HG03460 (cell line): ENCODE results near the gene FASTK.

Experiments
- ATAC-seq: cut with Tn5 transposase; IDR thresholded peaks from one replicate; pipeline ENCODE4 v1.9.1; 2021; ENCODE audit not compliant: unreplicated experiment

FASTK gene

GRCh38 chr7:151080522-151081169, at the start of gene FASTK:
FASTK (minus strand) TSS chr7:151080809; CDS start chr7:151080766, 43 bp downstream.
- ATAC-seq = peak; percentile 73

DNA sequence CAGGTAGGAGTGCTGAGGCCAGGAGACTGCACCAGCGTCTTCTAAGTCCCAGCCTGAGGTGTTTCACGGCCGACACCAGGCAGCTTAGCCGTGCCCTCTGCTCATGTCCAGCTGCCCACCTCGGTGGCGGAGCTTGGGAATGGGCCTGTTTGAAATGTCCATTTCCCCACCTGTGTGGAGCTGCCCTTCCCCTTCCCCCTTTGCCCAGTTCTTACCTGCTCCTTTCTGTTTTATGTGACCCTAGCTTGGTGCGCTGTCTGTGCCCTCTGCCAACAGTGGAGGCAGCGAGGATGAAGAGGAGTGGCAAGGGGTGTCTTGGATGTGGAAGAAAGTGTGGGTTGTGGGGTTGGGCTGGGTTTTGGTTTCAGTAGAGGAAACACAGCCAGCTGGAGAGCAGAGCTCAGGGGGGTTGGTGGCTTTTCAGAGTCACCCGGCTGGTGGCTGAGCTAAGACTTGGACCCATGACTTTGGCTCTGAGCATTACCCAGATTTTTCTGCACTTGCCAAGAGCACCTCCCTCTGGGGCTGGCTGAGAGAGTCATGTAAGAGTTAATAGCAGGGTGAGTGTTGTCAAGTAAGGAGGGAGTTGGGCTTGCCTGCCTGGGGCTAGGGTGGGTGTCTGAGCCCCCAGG, 49.5 kb upstream of the FASTK start:
- ATAC-seq = no peak

- no peak for ATAC-seq
Observed at GRCh38 chr7:151129117-151129959, 48.7 kb upstream of the FASTK start.

DNA sequence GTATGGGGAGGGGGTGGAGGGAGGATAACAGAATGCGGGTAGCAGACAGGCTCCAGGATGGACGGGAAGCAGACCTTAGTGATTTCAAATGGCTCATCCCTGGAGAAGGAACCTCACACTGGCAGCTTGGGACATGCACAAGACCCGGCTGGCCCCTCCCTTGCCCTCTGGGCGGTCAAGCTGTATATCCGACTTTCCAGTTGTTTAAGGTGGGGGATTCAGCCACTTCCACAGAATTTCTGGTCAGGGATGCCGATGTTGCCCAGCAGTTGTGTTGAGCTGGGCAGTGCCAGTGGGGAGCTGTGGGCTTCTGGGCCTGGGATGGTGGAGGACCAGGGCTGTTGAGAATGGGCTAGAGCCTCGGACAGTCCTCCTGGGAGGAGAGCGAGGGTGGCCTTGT, 48.1 kb upstream of the FASTK start:
- no peak for ATAC-seq

DNA sequence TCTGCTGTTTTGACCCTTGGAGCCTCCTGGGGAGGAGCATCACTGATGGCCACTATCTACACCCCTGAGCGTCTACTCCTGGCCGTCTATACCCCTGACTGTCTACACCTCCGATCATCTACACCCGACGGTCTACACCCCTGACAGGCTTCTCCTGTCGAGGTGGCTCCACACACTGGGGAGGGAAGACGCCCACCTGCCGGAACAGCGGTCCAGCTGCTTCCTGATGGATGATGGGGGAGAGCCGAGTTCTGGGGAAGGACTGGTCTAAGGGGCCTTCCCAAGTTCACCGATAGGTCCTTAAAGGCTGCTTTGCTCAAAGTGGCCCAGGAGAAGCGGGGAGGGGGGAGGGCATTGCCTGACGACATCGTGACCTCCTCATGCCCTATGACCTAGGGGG, 47.5 kb upstream of the FASTK start:
- no peak for ATAC-seq

- ATAC-seq = no peak
Observed at GRCh38 chr7:151126491-151127137, 46.0 kb upstream of the FASTK start.

DNA sequence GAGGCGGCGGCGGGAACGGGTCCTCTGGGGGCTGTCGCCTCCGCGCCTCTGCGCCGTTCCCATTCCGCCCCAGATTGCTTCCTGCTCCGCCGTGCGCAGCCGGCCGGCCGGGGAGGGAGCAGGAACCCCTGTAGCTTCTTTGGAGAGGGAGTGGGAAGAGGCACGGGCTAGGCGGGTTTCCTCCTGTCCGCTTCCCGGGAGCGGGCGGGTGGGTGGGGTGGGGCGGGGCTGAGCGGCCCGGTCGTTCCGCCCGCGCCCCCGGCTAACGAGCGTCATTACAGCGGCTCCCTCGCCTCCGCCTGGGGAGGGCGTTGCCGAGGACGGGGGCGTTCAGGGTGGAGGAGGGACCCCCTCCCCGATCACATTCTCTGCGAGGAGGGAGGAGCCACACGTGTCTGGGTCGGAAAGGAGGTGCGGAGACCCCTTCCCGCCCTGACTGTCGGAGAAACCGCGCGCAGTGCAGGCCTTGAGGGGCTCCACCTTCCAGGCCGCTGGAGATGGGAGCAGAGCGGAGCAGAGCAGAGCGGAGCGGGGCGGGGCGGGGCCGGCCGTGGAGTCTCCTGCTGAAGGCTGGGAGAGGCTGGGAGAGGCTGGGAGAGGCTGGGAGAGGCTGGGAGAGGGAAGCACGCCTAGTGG, 45.4 kb upstream of the FASTK start:
- ATAC-seq = no peak

- no peak for ATAC-seq
Observed at GRCh38 chr7:151125470-151125845, 44.8 kb upstream of the FASTK start.

GRCh38 chr7:151124899-151125399, 44.3 kb upstream of the FASTK start:
- ATAC-seq = no peak

DNA sequence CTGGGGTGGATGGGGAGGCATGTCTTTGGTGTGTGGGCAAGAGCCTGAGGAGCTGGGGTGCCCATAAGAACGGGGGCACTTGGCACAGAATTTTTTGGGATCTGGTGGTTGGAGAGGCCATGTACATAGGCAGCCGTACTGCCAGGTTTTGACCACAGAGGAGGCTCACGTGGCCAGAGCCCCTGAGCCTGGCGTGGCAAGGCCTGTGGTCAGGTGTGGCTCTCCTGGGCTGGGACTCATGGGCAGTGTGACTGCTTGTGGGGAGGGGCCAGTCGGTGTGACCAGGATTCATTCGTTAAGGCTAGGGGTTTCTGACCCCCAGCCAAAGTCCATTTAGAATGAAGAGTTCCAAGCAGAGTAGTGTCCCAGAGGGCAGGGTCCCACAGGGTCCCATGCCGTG, 43.9 kb upstream of the FASTK start:
- ATAC-seq = no peak

- peak; percentile 87 for ATAC-seq
Observed at GRCh38 chr7:151123822-151124464, 43.3 kb upstream of the FASTK start.

- no peak for ATAC-seq
Observed at GRCh38 chr7:151123158-151123821, 42.7 kb upstream of the FASTK start.

- no peak for ATAC-seq
Observed at GRCh38 chr7:151122796-151123157, 42.2 kb upstream of the FASTK start.

- ATAC-seq = no peak
Observed at GRCh38 chr7:151122276-151122675, 41.7 kb upstream of the FASTK start.

DNA sequence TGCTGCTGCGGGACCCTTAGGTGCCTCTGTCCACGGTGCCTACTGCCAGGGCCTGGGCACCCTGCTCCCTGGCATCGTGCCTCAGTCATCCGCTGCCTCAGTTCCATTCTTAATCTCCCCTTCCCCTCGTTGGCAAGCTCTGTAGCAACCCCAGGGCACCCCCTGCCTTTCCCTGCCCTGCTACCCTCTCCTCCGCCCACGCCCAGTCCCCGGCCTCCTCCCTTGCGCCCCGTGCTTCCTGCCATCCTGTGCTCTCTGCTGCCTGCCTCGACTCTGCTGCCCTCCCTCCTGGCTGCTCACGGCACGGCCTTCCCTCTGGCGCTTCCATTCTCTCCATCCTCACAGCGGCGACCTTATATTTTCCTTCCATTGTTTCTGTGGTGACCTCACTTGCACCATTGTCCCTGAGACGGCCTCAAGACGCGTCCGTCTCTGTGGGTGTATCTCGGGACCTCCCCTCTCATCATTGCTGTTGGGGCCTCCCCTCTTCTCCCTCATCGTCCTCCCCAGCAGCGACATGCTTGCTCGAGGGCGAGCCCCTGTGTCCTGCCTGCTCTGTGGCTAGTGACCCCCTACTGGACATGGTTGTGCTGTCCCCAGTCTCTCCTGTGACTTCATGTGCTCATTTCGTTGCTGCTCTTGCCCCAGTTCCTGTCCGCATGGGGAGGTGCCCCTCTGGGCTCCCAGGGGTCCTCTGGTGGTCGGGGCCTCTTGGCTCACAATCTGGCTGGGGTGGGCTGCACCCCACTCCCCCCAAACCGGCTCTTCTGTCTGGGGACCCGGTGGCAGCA, 41.0 kb upstream of the FASTK start:
- no peak for ATAC-seq

DNA sequence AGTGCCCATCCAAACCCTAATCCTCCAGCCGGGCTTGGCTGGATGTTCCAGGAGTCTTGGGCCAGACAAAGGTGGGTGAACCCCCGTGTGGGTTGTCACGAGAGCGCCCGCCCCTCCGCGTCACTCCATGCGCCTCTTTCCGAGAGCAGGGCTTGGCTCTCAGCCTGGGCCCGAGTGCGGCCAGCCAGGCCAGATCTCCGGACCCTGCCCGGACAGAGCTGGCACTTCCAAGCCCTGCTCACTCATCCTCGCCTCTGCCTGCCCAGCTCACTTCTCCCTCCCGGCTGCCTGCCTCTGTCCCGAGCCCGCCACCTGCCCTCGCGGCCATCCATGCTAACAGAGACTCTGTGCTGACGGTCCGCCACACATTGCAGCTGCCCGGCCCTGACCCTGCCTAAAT, 40.3 kb upstream of the FASTK start:
- no peak for ATAC-seq

DNA sequence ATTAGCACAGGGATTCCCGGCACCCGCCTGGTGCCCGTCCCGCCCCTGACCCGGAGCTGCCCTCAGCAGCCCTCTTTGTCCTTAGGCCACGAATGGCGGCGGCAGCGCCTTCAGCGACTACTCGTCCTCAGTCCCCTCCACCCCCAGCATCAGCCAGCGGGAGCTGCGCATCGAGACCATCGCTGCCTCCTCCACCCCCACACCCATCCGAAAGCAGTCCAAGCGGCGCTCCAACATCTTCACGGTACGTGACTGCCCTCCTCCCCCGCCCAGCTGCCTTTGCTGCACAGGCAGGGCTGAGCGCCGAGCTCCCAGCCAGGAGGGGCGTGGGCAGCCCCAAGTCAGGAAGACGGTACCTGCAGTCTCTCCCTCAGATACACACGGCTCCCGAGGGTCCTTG, 39.3 kb upstream of the FASTK start:
- no peak for ATAC-seq

DNA sequence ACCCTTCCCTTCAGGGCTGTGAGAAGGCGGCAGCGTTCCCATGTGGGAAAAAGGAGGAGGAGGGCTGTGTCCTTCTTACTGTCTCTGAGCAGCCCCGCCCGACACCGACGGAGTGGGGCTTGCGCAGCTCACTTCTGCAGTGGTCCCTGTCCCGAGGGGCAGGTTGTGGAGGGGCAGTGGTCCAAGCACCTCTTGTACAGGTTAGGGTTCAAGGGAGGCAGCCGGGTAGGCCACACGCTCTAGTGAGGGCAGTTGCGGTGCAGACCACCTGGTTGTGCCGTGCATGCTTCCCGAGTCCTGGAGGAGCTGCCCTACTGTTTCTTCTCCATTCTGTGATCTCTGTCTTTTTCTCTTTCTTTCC, 38.4 kb upstream of the FASTK start:
- no peak for ATAC-seq
